22Rv1 (cell line): ENCODE results near the gene CRADD.

ENCODE experiments used
- H3K27ac ChIP-seq: fragments of 450-650 bp; 2 replicates; pipeline ENCODE4 v1.5.1; 2017
- CTCF ChIP-seq: fragments of 450-650 bp; IDR thresholded peaks from 2 replicates; pipeline ENCODE4 v1.5.1; 2017; ENCODE audit warnings: mild to moderate bottlenecking
- ZFX ChIP-seq: fragments of 450-650 bp; IDR thresholded peaks from 2 replicates; pipeline ENCODE4 v1.6.1; 2017; ENCODE audit warnings: antibody characterized with exemption, borderline replicate concordance

CRADD gene

DNA sequence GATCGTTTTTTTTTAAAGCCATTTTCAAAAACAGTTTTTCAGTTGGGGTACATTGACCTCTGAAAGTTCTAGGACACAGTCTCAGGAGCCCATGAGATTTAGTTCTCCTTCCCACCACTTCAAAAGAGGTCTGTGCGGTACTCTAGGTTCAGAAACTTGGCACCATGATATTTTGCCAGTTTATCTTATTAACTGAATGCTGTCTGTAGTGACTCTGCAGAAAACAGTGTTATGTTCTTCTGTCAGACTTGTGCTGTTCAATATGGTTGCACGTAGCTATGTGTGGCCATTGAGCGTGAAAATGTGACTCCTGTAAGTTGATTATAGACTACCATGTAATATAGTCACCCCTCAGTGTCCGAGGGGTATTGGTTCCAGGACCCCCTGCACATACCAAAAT, 35.9 kb downstream of the CRADD start:
- no peak overlapping the region for H3K27ac ChIP-seq
- TF ChIP-seq CTCF (no peak), ZFX (no peak)

GRCh38 chr12:93713800-93714199, 36.6 kb downstream of the CRADD start:
- TF ChIP-seq CTCF = no peak
- TF ChIP-seq ZFX = no peak
- no peak overlapping the region for H3K27ac ChIP-seq

- H3K27ac ChIP-seq = no peak overlapping the region
- TF ChIP-seq ZFX (no peak), CTCF (no peak)
Measured at GRCh38 chr12:93714382-93714781, 37.2 kb downstream of the CRADD start.

DNA sequence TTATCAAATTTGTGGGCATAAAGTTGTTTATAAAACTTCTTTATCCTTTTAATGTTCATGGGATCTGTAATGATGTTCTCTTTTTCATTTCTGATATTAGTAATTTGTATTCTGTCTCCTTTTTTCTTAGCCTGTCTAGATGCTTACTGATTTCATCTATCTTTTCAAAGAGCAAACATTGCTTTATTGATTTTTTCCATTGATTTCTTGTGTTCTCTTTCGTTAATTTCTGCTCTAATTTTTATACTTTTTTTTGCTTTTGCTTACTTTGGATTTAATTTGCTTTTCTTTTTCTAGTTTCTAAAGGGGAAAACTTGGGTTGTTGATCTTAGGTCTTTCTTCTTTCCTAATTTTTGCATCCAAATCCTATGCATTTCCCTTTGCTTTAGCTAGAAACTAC, 42.5 kb downstream of the CRADD start:
- TF ChIP-seq CTCF (no peak), ZFX (no peak)
- H3K27ac ChIP-seq = no peak overlapping the region

GRCh38 chr12:93720559-93720958, 43.4 kb downstream of the CRADD start:
- no peak overlapping the region for H3K27ac ChIP-seq
- TF ChIP-seq CTCF (no peak), ZFX (no peak)

DNA sequence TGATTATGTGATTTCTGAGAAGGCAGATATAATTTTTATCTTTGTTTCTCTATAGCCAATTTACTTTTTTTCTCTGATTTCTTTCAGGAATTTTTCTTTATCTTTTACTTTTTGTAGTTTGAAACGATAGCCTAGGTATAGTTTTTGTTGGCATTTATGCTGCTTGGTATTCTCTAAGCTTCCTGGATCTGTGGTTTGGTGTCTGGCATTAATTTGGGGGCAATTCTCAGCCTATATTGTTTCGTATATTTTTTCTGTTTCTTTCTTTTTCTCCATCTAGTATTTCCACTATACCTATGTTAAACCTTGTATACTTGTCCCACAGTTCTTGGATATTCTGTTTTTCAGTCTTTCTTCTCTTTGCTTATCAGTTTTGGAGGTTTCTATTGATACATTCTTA, 45.0 kb downstream of the CRADD start:
- no peak overlapping the region for H3K27ac ChIP-seq
- TF ChIP-seq ZFX = no peak
- no peak for TF ChIP-seq CTCF

GRCh38 chr12:93722835-93723567, 45.8 kb downstream of the CRADD start:
- H3K27ac ChIP-seq = no peak overlapping the region
- TF ChIP-seq CTCF = no peak
- TF ChIP-seq ZFX = no peak
